ENCODE data around the gene THBS1. TPM values are rescaled to one million over a fixed set of nuclear protein-coding genes. Genes with fewer than 3 reads are reported as not detected.

The THBS1 gene
- total and polyA plus RNA-seq, 7 donors: 3.3 to 40.1 (median 9.7) TPM

DNA sequence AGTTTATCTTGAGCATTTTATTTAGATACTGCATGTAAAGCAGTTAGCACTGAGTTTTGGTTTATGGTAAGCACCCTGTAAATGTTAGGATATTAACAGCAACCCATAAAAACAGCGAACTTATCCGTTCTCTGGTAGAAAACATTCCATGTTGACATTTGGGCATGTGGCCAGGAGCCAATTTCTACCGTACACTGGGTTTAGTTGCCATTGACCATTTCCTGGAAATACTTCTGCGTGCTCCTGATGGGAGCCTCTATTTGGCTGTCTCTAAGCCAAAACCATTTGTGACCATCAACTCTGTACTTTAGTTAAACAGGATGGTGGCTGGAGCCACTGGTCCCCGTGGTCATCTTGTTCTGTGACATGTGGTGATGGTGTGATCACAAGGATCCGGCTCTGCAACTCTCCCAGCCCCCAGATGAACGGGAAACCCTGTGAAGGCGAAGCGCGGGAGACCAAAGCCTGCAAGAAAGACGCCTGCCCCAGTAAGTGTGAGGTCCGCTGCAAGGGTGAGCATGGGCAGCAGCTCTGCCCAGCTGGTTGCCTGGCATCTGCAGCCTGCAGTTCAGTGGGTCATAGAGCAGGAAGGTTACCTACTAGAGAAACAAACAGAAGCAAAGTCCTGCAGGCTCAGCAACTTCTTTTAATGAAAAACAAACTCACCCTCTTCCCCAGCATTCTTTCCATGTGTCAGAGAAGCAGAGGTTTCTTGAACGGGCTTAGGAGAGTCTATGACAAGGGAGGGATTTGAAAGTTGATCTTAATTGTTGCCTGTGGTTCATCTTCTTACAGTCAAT lies 7.1 kb downstream of the THBS1 start:
- WGBS, 3 donors: 78 to 82% (median 80%) methylated on average over 13 of the region's 13 CpGs
- DNase-seq: no peak
- Histone ChIP-seq H3K36me3 (ENCODE audit: insufficient read depth in 1 of 2, low read depth in 1 of 2) (peaks cover 0 to 31% of the 10 kb centered on the region in 2 donors), H3K27ac (no peak overlapping the region), H3K27me3 (ENCODE audit: insufficient read depth in 3 of 3, low read length in 2 of 3) (peaks cover 0 to 2% (median 0%) of the 10 kb centered on the region in 3 donors), H3K4me1 (no peaks in the 10 kb centered on the region), H3K9me3 (no peaks in the 10 kb centered on the region), H3K4me3 (no peak overlapping the region)
- ATAC-seq: no peak
- intact Hi-C loops (cut with DNase I): loop anchor here in 1 of 2 donors (10.0 kb wide), 1 partner anchor 167 kb away; no protein-coding TSS in a partner anchor
- TF ChIP-seq, protein P1, sequence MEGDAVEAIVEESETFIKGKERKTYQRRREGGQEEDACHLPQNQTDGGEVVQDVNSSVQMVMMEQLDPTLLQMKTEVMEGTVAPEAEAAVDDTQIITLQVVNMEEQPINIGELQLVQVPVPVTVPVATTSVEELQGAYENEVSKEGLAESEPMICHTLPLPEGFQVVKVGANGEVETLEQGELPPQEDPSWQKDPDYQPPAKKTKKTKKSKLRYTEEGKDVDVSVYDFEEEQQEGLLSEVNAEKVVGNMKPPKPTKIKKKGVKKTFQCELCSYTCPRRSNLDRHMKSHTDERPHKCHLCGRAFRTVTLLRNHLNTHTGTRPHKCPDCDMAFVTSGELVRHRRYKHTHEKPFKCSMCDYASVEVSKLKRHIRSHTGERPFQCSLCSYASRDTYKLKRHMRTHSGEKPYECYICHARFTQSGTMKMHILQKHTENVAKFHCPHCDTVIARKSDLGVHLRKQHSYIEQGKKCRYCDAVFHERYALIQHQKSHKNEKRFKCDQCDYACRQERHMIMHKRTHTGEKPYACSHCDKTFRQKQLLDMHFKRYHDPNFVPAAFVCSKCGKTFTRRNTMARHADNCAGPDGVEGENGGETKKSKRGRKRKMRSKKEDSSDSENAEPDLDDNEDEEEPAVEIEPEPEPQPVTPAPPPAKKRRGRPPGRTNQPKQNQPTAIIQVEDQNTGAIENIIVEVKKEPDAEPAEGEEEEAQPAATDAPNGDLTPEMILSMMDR (IDR thresholded peaks at IDR 0.05): no peak

DNA sequence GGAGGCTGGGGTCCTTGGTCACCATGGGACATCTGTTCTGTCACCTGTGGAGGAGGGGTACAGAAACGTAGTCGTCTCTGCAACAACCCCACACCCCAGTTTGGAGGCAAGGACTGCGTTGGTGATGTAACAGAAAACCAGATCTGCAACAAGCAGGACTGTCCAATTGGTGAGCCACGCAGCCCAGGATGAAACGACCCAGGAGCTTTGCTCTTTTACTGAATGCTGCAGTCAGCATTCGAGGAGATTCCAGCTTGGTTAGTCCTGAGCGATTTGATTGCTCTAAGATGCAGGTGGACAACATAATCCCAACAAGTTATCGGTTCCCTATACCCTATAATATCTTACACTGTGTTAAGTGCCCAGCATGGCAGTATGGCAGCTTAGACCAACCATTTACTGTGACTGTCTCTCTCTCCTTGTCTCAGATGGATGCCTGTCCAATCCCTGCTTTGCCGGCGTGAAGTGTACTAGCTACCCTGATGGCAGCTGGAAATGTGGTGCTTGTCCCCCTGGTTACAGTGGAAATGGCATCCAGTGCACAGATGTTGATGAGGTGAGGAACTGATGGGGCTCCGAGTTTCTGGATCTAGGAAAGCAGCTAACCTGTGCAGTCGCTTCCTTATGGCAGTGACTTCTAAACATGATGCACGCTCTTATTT lies 7.8 kb downstream of the THBS1 start:
- intact Hi-C loops (cut with DNase I): loop anchor here in 1 of 2 donors (10.0 kb wide), 1 partner anchor 166 kb away; no protein-coding TSS in a partner anchor
- DNase-seq: no peak
- Histone ChIP-seq H3K4me3 (no peak overlapping the region), H3K27ac (no peak overlapping the region), H3K27me3 (ENCODE audit: insufficient read depth in 3 of 3, low read length in 2 of 3) (peaks cover 0 to 2% (median 0%) of the 10 kb centered on the region in 3 donors), H3K4me1 (no peaks in the 10 kb centered on the region), H3K36me3 (ENCODE audit: insufficient read depth in 1 of 2, low read depth in 1 of 2) (peaks cover 0 to 38% of the 10 kb centered on the region in 2 donors), H3K9me3 (no peaks in the 10 kb centered on the region)
- 89 to 93% (median 90%) methylated on average over 13 of the region's 13 CpGs for WGBS, 3 donors
- TF ChIP-seq, protein P1 (IDR thresholded peaks at IDR 0.05): no peak
- no peak for ATAC-seq

DNA sequence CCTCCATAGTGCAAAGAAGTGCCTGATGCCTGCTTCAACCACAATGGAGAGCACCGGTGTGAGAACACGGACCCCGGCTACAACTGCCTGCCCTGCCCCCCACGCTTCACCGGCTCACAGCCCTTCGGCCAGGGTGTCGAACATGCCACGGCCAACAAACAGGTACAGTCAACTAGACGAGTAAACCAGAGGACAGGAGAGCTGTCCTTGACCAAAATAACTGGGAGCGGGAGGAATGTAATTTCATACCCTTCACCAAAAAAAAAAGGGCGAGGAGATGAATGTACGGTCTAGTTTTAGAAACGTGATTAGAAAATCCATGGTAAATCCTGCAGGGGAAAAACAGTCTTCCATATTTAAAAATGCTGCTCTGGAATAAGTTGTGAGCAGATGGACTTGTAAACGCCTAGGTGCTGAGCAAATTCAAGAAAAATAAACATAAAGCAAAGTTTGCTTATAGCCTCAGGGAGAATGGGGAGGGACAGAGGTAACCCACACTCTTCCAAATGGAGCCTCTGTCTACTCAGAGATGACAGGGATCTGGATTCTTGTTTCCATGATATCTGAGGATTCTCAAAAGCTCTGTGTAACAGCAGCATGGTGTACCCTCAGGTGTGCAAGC lies 8.4 kb downstream of the THBS1 start:
- intact Hi-C loops (cut with DNase I): loop anchor here in 1 of 2 donors (10.0 kb wide), 1 partner anchor 165 kb away; no protein-coding TSS in a partner anchor
- Histone ChIP-seq H3K4me1 (no peaks in the 10 kb centered on the region), H3K9me3 (no peaks in the 10 kb centered on the region), H3K36me3 (ENCODE audit: insufficient read depth in 1 of 2, low read depth in 1 of 2) (peaks cover 0 to 42% of the 10 kb centered on the region in 2 donors), H3K27me3 (ENCODE audit: insufficient read depth in 3 of 3, low read length in 2 of 3) (peaks cover 0 to 2% (median 0%) of the 10 kb centered on the region in 3 donors), H3K4me3 (no peak overlapping the region), H3K27ac (no peak overlapping the region)
- TF ChIP-seq, protein P1 (IDR thresholded peaks at IDR 0.05): no peak
- WGBS, 3 donors: 67 to 80% (median 76%) methylated on average over 14 of the region's 14 CpGs
- DNase-seq (no peak), ATAC-seq (no peak)

DNA sequence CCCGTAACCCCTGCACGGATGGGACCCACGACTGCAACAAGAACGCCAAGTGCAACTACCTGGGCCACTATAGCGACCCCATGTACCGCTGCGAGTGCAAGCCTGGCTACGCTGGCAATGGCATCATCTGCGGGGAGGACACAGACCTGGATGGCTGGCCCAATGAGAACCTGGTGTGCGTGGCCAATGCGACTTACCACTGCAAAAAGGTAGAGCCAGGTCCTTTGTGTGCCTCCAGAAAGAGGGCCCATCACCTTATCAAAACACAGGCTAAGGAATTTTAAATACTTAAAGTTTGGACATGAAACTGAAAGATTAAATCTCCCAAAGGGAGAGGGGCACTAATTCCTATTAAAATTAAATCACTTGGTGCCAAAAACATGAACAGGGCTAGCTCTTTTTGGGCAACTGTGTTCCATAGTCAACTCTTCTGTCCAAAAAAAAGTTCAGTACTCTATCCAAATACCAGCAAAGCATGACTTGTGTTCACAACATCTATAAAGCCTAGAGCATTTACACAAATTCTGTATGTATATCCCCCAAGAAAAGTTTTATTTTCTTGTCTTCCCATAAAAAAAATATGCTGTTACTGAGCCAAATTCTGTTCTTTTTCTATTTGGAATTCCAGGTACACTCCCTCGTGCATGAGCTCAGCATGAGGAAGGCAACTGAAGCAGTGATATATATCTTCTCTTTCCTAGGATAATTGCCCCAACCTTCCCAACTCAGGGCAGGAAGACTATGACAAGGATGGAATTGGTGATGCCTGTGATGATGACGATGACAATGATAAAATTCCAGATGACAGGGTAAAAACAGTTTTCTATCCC lies 9.2 kb downstream of the THBS1 start:
- Histone ChIP-seq H3K27me3 (ENCODE audit: insufficient read depth in 3 of 3, low read length in 2 of 3) (peaks cover 0 to 2% (median 0%) of the 10 kb centered on the region in 3 donors), H3K27ac (no peak overlapping the region), H3K4me1 (no peaks in the 10 kb centered on the region), H3K36me3 (ENCODE audit: insufficient read depth in 1 of 2, low read depth in 1 of 2) (peaks cover 0 to 37% of the 10 kb centered on the region in 2 donors), H3K9me3 (no peaks in the 10 kb centered on the region), H3K4me3 (no peak overlapping the region)
- 93 to 96% (median 95%) methylated on average over 13 of the region's 13 CpGs for WGBS, 3 donors
- intact Hi-C loops (cut with DNase I): loop anchor here in 1 of 2 donors (10.0 kb wide), 1 partner anchor 165 kb away; no protein-coding TSS in a partner anchor
- DNase-seq: no peak
- ATAC-seq: no peak
- TF ChIP-seq, protein P1 (IDR thresholded peaks at IDR 0.05): no peak
